ENCODE results near the gene REV3L.

GRCh38 chr6:111482959-111483735, at the start of gene REV3L:
- TF ChIP-seq EZH2 (IDR thresholded peaks at IDR 0.05; ENCODE audit: low read depth, low read length, severe bottlenecking): no peak
- peak; percentile 80 for TF ChIP-seq PHF8 (conservative IDR thresholded peaks at IDR 0.05; ENCODE audit: low read depth, low read length)
- TF ChIP-seq KDM1A (IDR thresholded peaks at IDR 0.05; ENCODE audit: borderline replicate concordance, low read length): no peak
- TF ChIP-seq POU5F1 (IDR thresholded peaks at IDR 0.05; ENCODE audit: low read depth, low read length): no peak
- TF ChIP-seq KDM5A (IDR thresholded peaks at IDR 0.05; ENCODE audit: low read length): no peak
- TF ChIP-seq TAF1 (IDR thresholded peaks at IDR 0.05; ENCODE audit: low read depth, low read length): peak; percentile 74
- peak; percentile 71; the same call in 1 of the 2 replicates for TF ChIP-seq POLR2AphosphoS5 (IDR thresholded peaks at IDR 0.05; ENCODE audit: low read depth, low read length)
- no peak for TF ChIP-seq BCL11A (IDR thresholded peaks at IDR 0.05; ENCODE audit: low read depth in 2 of 2, low read length in 2 of 2)
- TF ChIP-seq MAX (IDR thresholded peaks at IDR 0.05): peak; percentile 63; the same call in 1 of the 2 replicates
- no peak for TF ChIP-seq CTCF (IDR thresholded peaks at IDR 0.05; ENCODE audit: control extremely low read depth in 1 of 3, insufficient read depth in 1 of 3, low read depth in 1 of 3, low read length in 3 of 3)
- TF ChIP-seq POLR2A (IDR thresholded peaks at IDR 0.05; ENCODE audit: control extremely low read depth in 1 of 2, low read depth in 2 of 2, low read length in 2 of 2): peak in 1 of 2 experiments; percentile 18; a peak in 1 of 3 replicates
- no peak for TF ChIP-seq SP1 (IDR thresholded peaks at IDR 0.05; ENCODE audit: low read depth, low read length)
- no peak for TF ChIP-seq HDAC6 (IDR thresholded peaks at IDR 0.05; ENCODE audit: low read depth, low read length)
- TF ChIP-seq CREB1 (IDR thresholded peaks at IDR 0.05): peak; percentile 82

Measured in H1 (cell line).